Karpas-422 (cell line): Measurements from ENCODE around the gene GRIK5. TPM values are rescaled to one million over a fixed set of nuclear protein-coding genes. Genes with fewer than 3 reads are reported as not detected.
"Not testable (repeated sequence)": the region's sequence is repeated elsewhere in the genome, so short reads cannot be mapped to it uniquely, and the experiment has no call there.

Experiments used
- DNase-seq: peaks from one replicate; pipeline ENCODE4 v3.0.0-alpha.2; 2015
- H2AFZ ChIP-seq: fragments of 200-600 bp; sonication (generic); 2 replicates; pipeline ENCODE4 v1.6.1; 2014; ENCODE audit warnings: antibody characterized with exemption, low read length, mixed read lengths
- H3K27ac ChIP-seq: fragments of 200-600 bp; sonication (generic); 2 replicates; pipeline ENCODE4 v1.5.1; 2014; ENCODE audit warnings: mild to moderate bottlenecking, low read length, moderate library complexity
- H3K27me3 ChIP-seq: fragments of 200-600 bp; sonication (generic); 2 replicates; pipeline ENCODE4 v1.6.1; 2014; ENCODE audit warnings: low read length, mixed read lengths
- H3K36me3 ChIP-seq: fragments of 200-600 bp; sonication (generic); 2 replicates; pipeline ENCODE4 v1.6.1; 2014; ENCODE audit warnings: low read length, mixed read lengths; ENCODE audit not compliant: insufficient read depth
- H3K4me1 ChIP-seq: fragments of 200-600 bp; sonication (generic); 2 replicates; pipeline ENCODE4 v1.6.1; 2014; ENCODE audit warnings: mild to moderate bottlenecking, low read length, mixed read lengths
- H3K4me2 ChIP-seq: fragments of 200-600 bp; sonication (generic); 2 replicates; pipeline ENCODE4 v1.6.1; 2014; ENCODE audit warnings: low read length, low read depth, mild to moderate bottlenecking; ENCODE audit not compliant: poor library complexity, severe bottlenecking
- H3K4me3 ChIP-seq: fragments of 200-600 bp; sonication (generic); 2 replicates; pipeline ENCODE4 v1.5.1; 2014; ENCODE audit warnings: mild to moderate bottlenecking, antibody characterized with exemption, low read length, mixed read lengths
- H3K79me2 ChIP-seq: fragments of 200-600 bp; sonication (generic); 2 replicates; pipeline ENCODE4 v1.6.1; 2014; ENCODE audit warnings: mild to moderate bottlenecking, low read length, mixed read lengths
- H3K9ac ChIP-seq: fragments of 200-600 bp; sonication (generic); 2 replicates; pipeline ENCODE4 v1.6.0; 2014; ENCODE audit warnings: low read length
- H3K9me2 ChIP-seq: fragments of 200-600 bp; sonication (generic), shearing (Covaris generic); replicated peaks from 2 replicates; pipeline ENCODE4 v1.6.0; 2014; ENCODE audit warnings: mild to moderate bottlenecking, low read length, moderate library complexity; ENCODE audit not compliant: insufficient read depth
- H3K9me3 ChIP-seq: fragments of 300-700, 200-600 bp; sonication (generic); 2 replicates; pipeline ENCODE4 v1.6.1; 2014; ENCODE audit warnings: low read length, mixed read lengths
- H4K20me1 ChIP-seq: fragments of 200-600 bp; sonication (generic); 2 replicates; pipeline ENCODE4 v1.6.1; 2014; ENCODE audit warnings: mild to moderate bottlenecking, antibody characterized with exemption, low read length, low read depth; ENCODE audit not compliant: insufficient read depth
- total RNA-seq: library from RNA; depleted of rRNA; stranded (reverse); fragments of >200 nt; shearing (Covaris generic); gene quantifications from 2 replicates; pipeline ENCODE4 v1.2.3, GENCODE V29; 2014; ENCODE audit warnings: low replicate concordance

The GRIK5 gene
- total RNA-seq, 1 experiment from 2014 or later = 0.07 TPM

GRCh38 chr19:41994521-41994971 is 75.5 kb downstream of the GRIK5 start:
- H3K36me3 ChIP-seq = no peaks in the 10 kb centered on the region
- peak overlapping the region; percentile 77 for H3K4me2 ChIP-seq
- no peak overlapping the region for H2AFZ ChIP-seq
- peaks cover 37% of the 10 kb centered on the region for H3K4me1 ChIP-seq
- H4K20me1 ChIP-seq = no peaks in the 10 kb centered on the region; the same call in 1 of the 2 replicates
- peak; percentile 54 for DNase-seq
- no peaks in the 10 kb centered on the region for H3K9me2 ChIP-seq
- peaks cover 13% of the 10 kb centered on the region for H3K79me2 ChIP-seq
- peak overlapping the region; percentile 73; the same call in 1 of the 2 replicates for H3K4me3 ChIP-seq
- H3K27ac ChIP-seq = no peak overlapping the region
- peak overlapping the region; percentile 73 for H3K9ac ChIP-seq
- H3K9me3 ChIP-seq = no peaks in the 10 kb centered on the region
- no peaks in the 10 kb centered on the region for H3K27me3 ChIP-seq

GRCh38 chr19:41993612-41994483 is 76.2 kb downstream of the GRIK5 start, which contains the start of gene ATP1A3:
TSS of gene ATP1A3 (minus strand) at chr19:41994230. CDS start at chr19:41994076, 154 bp downstream.
- Histone ChIP-seq H3K79me2 (peaks cover 13% of the 10 kb centered on the region), H3K4me1 (peaks cover 37% of the 10 kb centered on the region), H3K9ac (peak within 1 kb of the TSS; percentile 73), H3K4me3 (peak within 1 kb of the TSS; percentile 73), H3K9me3 (no peaks in the 10 kb centered on the region), H3K9me2 (no peaks in the 10 kb centered on the region), H4K20me1 (no peaks in the 10 kb centered on the region; the same call in 1 of the 2 replicates), H3K4me2 (peak within 1 kb of the TSS; percentile 77), H2AFZ (peak within 1 kb of the TSS; percentile 81; the same call in 1 of the 2 replicates), H3K27me3 (no peaks in the 10 kb centered on the region), H3K36me3 (no peaks in the 10 kb centered on the region), H3K27ac (no peak within 1 kb of the TSS)
- peak; percentile 92 for DNase-seq

GRCh38 chr19:41991925-41992569 is 78.0 kb downstream of the GRIK5 start:
- H3K27ac ChIP-seq, H3K4me3 ChIP-seq, DNase-seq, H3K9ac ChIP-seq, H3K9me3 ChIP-seq, H3K36me3 ChIP-seq, H3K27me3 ChIP-seq, H2AFZ ChIP-seq, H3K9me2 ChIP-seq, H4K20me1 ChIP-seq, H3K4me2 ChIP-seq: not testable (repeated sequence)
- H3K4me1 ChIP-seq = peaks cover 25% of the 10 kb centered on the region
- H3K79me2 ChIP-seq = peaks cover 13% of the 10 kb centered on the region

GRCh38 chr19:41991025-41991424 is 79.0 kb downstream of the GRIK5 start:
- Histone ChIP-seq H3K9ac (no peak overlapping the region), H3K9me2 (no peaks in the 10 kb centered on the region), H3K4me2 (no peak overlapping the region), H4K20me1 (no peaks in the 10 kb centered on the region; the same call in 1 of the 2 replicates), H3K27me3 (no peaks in the 10 kb centered on the region), H3K27ac (no peak overlapping the region), H3K9me3 (no peaks in the 10 kb centered on the region), H3K4me3 (no peak overlapping the region), H3K79me2 (peaks cover 13% of the 10 kb centered on the region), H2AFZ (no peak overlapping the region), H3K4me1 (peaks cover 22% of the 10 kb centered on the region), H3K36me3 (peaks cover 3% of the 10 kb centered on the region; the same call in 1 of the 2 replicates)
- DNase-seq = no peak

- H3K27me3 ChIP-seq = no peaks in the 10 kb centered on the region
- no peak overlapping the region for H2AFZ ChIP-seq
- H3K9me3 ChIP-seq = no peaks in the 10 kb centered on the region
- H3K4me2 ChIP-seq = no peak overlapping the region
- H3K9ac ChIP-seq = no peak overlapping the region
- peaks cover 13% of the 10 kb centered on the region for H3K79me2 ChIP-seq
- H3K9me2 ChIP-seq = no peaks in the 10 kb centered on the region
- H4K20me1 ChIP-seq = no peaks in the 10 kb centered on the region
- no peak for DNase-seq
- peaks cover 3% of the 10 kb centered on the region; the same call in 1 of the 2 replicates for H3K36me3 ChIP-seq
- peaks cover 18% of the 10 kb centered on the region for H3K4me1 ChIP-seq
- no peak overlapping the region for H3K27ac ChIP-seq
- no peak overlapping the region for H3K4me3 ChIP-seq
Observed at GRCh38 chr19:41990615-41991014, 79.4 kb downstream of the GRIK5 start.

- Histone ChIP-seq H3K4me2 (no peak overlapping the region), H3K9me2 (no peaks in the 10 kb centered on the region), H3K4me1 (peaks cover 12% of the 10 kb centered on the region), H3K9me3 (no peaks in the 10 kb centered on the region), H3K27me3 (no peaks in the 10 kb centered on the region), H3K4me3 (no peak overlapping the region), H3K79me2 (peaks cover 13% of the 10 kb centered on the region), H3K27ac (no peak overlapping the region), H3K9ac (no peak overlapping the region), H2AFZ (no peak overlapping the region), H3K36me3 (peaks cover 3% of the 10 kb centered on the region; the same call in 1 of the 2 replicates), H4K20me1 (no peaks in the 10 kb centered on the region)
- no peak for DNase-seq
Observed at GRCh38 chr19:41990028-41990427, 80.0 kb downstream of the GRIK5 start.

GRCh38 chr19:41988947-41989346 is 81.1 kb downstream of the GRIK5 start:
- Histone ChIP-seq H3K9me2 (no peaks in the 10 kb centered on the region), H3K27ac (no peak overlapping the region), H3K4me3 (no peak overlapping the region), H3K9ac (no peak overlapping the region), H3K9me3 (no peaks in the 10 kb centered on the region), H4K20me1 (no peaks in the 10 kb centered on the region), H3K27me3 (no peaks in the 10 kb centered on the region), H3K79me2 (peaks cover 13% of the 10 kb centered on the region), H3K4me2 (no peak overlapping the region), H3K36me3 (peaks cover 3% of the 10 kb centered on the region; the same call in 1 of the 2 replicates), H3K4me1 (peaks cover 3% of the 10 kb centered on the region), H2AFZ (no peak overlapping the region)
- no peak for DNase-seq
